NCI-H2196 (cell line): Measurements from ENCODE around the gene CLINT1.

Experiments
- DNase-seq: peaks from one replicate; lab custom pipeline; 2025; ENCODE audit not compliant: unreplicated experiment; lab: John Stamatoyannopoulos, UW

Gene CLINT1

DNA sequence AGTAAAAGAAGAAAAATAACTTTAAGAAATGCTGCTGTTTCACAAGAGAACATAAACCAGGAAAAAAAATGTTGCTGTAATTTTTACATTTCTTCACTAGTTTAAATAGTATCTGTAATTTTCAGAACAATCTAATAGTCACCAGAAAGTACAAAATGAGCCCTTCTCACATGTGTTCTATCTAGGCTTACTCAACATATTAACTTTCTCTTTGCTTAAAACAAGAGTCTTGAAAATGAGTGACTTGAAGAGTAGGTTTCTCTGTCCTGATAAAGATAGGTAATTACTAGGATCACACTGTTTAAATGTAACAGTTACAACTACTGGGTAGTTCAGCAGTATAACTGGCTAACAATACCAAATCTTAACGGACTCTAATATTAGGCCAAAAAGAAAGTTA, 37.5 kb downstream of the CLINT1 start:
- no peak for DNase-seq

DNA sequence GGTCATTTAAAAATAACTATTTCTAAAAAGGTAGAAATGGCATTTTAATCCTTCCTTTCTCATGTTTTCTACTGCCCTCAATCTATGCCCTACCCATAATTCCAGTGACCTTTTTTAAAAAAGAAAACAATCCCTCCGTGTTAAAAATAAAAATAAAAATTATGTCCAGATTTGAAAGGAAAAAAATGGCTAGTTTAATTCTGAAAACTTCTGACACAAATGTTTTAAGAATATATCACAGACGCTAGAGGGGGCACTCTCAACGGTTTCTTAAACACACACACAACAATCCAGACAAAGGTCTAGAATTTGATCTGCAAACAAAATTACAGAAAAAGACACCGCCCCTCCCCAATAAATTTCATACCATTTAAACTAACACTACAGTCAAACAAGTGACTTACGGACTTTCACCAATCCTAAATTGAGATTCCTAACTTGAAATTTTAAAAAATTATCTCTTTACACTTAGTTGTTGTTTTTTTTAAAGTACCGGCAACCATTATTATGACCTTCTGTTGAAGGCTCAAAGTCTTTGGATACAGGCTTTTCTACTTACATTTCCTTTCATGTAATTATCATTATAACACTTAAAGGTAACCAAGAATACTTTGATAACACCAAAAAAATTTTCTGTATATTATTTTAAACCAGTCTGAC, 38.2 kb downstream of the CLINT1 start:
- DNase-seq = no peak

DNA sequence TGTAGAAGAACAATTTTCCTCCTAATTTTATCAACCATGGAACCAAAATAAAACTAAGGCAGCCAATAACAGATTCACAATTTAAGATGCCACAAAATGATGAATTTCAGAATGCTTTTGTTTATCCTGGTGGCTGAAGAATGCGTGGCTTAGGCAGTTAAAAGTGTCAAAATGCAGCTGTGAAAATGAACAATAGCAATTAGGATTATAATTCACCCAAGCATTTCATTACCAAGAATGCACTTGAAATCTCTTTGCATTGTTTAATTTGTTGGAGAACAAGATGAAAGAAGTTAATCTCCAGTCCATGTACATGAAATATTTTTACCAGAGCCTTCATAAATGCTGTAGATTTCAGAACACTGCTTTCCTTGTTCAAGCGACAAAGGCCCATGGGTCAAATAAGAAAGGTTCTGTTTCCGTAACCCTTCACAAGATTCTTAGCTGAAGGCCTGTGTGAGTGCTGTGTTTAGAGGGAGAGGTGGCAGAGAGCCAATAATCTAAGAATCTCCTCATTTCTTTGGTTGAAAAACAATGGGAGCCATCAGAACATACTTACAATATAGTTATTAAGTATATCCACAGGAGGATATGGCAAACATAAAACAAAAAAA, 39.3 kb downstream of the CLINT1 start:
- DNase-seq = no peak

DNA sequence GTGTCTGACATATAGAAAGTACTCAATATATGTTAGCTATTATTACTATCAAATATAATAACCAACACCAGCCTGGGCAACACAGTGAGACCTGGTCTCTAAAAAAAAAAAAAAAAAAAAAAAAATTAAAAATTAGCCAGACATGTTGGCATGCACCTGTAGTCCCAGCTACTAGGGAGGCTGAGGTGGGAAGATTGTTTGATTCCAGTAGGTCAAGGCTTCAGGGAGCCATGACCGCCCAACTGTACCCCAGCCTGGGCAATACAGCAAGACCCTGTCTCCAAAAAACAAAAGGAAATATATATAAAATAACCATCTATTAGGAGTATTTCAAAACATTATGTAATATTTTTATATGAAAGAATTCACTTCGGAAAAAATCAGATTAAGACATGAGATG, 40.6 kb downstream of the CLINT1 start:
- no peak for DNase-seq

DNA sequence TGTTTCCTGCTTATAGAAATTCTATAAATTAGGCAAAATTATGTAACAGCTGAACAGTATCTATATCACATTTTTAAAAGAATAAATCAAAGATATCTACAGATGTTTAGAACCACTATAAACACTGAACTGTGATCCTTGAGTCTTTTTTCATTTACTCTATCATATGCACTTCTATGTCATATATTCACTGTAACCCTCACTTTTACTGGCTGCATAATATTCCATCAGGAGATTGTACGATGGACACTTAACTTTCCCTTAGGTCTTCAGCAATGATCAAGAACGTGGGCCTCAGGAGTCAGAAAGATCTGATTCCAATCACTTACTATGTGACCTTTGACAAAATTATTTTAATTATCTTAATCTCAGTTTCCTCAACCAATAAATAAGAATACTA, 41.0 kb downstream of the CLINT1 start:
- DNase-seq = no peak

DNA sequence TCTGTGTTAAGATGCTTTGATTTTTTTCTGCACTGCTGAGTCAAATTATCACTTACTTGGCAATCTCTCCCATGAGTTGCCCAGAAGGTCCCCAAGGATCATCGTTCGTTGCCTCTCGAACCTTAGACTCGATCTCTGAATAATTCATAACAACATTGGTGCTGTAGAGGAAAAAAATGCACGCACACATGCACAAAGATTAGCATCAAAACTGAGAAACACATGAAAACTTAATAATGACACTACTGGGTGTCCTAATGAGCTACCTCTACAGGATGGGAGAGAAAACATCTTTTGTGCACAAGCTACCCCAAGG, 41.6 kb downstream of the CLINT1 start:
- DNase-seq = no peak

DNA sequence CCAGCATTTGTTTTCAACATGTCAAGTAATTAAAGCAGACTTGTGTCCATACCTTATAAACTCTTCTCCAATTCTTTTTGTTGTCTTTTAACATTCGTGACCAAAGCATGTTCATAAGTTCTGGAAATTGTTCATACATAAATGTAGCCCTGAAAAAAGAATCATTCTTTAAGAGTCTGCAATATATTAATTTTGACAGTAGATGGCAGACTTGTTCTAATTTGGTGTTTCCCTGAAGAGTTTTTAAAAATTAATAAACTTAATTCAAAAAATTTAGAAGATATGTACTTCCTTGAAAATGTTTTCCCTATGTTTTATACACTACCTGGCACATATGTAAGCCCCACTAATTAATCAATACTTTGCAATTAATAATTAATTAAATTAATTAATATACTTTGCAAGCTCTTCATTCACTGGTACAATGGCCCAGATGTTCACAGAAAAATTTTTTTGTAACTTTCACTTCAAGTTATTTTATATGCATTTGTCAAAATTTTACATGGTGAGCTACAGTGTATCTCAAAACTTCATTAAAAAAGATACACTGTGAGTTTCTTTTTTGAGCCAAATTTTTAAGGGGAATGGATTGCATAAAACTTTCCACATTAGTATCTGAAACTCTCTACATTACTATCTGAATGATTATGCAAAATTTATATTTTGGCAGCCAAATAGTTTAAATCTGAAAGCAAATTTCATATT, 42.1 kb downstream of the CLINT1 start:
- peak; percentile 30 for DNase-seq

DNA sequence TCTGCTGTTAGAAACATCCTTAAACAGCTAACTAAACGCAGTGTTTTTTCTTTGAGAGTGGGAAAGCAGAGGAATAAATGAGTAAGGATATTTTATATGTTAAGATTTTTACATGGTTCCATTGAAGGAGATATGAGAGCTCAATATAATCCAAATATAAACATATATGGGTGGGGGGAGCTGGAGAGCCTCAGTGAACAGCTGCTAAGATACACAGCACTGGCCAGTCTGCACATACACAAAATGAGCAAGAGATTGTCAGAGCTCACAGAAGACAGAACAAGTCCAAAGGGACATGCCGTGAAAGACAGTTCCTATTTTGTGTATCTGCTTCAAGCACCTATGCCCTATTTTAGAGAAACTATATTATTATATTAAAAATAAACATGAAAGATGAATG, 46.9 kb downstream of the CLINT1 start:
- DNase-seq = no peak

DNA sequence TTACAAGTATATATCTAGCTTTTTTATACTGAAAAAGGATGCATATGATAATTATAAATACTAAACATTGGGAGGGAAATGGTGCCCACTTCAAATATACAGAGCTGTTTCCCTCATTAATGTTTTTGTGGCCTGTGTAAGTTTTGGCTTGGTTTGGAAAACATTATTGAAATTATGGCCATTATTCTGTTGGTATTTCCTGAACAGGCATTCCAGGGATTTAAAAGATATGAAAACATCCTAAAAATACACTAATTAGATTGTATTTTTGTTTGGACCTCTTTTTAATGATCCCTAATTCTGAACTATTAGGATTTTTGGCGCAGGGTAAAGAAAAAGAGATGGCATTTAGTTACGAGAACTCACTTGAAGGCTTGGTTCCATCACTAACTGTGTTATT, 50.9 kb downstream of the CLINT1 start:
- DNase-seq = no peak

DNA sequence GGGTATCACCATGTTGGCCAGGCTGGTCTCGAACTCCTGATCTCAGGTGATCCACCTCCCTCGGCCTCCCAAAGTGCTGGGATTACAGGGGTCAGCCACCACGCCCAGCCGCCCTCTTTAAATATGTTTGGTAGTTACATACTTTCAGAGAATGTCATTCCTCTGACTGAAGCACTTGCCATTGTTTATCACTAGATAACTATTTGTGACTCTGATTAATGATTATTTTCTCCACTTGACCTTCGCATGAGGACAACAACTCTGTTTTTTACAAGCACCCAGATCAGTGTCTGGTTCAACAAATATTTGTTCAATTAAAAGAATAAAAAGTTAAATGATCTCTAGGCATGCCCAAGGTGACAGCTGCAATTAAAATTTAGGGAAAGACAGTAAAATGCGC, 56.2 kb downstream of the CLINT1 start:
- DNase-seq = no peak

DNA sequence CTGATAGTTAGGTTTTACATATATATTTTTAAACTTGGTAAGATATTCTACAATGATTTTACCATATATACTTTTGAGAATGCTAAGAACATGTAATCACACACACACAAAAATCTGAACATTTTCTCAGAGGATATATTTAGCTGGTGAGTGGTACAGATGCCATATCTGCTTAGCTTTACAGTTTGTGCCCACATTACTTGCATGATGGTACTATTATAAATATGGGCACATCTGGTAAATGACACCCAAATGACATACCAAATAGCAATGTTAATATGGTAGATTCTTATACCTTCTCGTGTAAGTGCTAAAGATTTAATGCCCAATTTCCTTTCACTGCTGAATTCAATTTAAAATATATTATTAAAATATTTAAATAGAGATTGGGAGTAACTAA, 58.8 kb downstream of the CLINT1 start:
- DNase-seq = no peak

DNA sequence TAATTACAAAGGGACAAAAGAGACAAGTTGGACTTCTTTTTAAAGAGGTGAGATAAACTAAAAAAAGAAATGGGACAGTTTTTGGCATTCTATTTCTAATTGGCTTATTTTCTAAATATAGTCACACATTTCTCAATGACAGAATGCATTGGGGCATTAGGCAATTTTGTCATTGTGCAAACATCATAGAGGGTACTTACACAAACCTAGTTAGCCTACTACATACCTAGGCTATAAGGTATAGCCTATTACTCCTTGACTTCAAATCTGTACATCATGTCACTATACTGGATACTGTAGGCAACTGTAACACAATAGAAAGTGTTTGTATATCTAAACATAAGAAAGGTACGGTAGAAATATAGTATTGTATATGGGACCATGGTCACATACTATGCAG, 59.4 kb downstream of the CLINT1 start:
- DNase-seq = no peak

DNA sequence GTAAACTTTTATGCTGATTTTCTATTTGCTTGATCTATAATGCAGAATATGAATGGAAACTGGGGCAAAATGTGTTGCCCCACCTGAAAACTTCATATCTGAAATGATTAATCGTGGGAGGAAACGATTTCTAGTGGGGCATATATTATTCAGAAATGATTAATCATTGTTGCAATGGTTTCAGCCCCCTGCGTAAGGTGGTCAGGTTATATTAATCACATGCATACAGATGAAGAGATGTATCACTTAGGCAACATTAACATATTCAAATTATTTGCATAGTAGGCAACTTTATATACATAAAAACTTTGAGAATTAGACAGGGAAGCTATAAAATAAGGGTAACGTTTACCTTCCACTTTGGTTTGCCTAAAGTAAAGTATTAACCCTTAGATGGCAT, 65.6 kb downstream of the CLINT1 start:
- DNase-seq = no peak

DNA sequence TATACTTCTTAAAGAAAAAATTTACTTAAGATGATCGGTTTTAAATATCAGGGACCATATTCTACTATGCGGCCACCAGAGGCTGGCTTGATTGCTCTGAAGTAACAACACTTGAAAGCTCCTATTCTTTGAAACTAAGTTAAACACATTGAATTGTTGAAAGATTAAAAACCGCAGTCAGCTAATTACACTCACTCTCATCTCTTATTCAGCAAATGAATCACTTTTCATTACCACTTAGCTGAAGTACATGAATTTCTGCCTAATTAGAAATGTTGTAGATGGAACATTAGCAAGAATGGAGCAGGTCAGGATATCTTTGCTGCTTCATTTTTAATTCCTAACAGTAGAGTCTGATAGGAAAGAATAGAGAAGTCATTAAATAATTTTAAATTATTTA, 73.1 kb downstream of the CLINT1 start:
- DNase-seq = no peak

DNA sequence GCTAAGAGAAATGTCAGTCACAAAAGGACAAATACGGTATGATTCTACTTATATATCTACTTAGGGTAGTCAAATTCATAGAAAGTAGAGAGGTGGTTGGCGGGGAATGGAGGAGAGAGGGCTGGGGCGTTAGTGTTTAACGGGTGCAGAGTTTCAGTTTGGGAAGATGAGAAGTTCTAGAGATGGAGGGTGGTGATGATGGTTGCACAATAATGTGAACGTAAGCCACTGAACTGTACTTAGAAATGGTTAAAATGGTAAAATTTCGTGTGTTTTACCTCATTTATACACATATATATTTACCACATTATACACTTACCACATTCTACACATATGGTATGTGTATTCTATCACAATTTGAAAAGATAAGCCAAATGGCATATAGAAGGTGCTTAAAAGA, 79.7 kb downstream of the CLINT1 start:
- DNase-seq = no peak

DNA sequence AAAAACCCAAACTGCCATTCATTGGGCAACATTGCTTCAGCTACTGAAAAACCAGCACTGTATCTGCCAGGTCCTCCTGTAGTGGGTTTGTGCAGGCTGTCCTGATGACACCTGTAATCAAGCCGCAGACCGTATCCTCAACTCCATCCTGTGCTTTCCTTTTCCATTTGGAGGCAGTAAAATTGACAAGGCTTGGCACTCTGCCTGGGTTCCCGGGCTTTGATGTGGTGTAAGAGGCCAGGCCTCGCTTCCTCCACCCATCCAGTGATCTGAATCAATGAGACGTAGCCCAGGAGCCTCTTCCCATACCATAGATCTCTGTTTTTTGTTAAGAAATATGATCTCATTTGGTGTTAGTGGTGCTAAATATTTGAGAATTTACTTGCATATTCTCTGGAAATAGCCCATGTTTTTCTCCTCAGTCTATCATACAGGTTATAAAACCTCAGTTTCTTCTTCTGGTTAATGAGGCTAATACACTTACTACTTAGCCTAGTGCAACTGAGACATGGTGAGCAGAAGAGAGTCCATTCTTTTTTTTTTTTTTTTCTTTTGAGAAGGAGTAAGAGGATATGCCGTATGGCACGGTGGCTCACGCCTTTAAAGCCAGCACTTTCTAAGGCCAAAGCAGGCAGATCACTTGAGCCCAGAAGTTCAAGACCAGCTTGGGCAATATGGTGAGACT, 80.7 kb downstream of the CLINT1 start:
- peak; percentile 78 for DNase-seq

DNA sequence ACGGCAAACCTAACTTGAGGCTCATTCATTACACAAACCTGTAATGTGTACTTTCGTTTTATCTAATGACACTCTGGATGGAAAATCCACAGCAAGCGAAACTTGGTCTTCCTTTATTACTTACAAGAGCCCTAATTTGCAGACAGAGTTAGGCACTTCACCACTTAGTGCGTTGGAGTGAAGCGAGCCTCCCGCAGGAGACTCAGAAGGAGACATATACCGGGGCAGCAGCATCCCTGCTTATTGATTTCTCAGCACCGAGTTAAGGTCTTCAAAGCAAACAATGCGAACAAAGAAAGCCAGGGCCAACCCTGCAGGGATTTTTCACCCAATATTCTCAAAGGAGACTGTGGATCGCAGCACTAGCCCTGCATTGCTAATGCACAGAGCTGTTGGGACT, 86.8 kb downstream of the CLINT1 start:
- no peak for DNase-seq

DNA sequence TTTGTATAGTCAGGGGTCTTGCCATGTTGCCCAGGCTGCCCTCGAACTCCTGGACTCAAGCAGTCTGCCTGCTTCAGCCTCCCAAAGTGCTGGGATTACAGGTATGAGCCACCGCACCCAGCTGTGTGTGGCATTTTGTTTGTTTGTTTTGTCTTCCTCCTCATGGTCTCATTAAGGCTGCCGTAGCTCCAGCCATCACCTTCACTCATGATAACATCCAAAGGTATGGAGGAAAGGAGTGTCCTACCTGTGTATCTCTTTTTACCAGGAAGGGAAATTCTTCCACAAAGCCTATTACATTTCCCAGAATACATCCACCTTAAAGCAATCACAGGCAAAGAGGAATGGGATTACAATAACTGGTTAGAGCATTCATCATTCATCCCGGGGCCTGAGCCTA, 88.3 kb downstream of the CLINT1 start:
- DNase-seq = no peak

DNA sequence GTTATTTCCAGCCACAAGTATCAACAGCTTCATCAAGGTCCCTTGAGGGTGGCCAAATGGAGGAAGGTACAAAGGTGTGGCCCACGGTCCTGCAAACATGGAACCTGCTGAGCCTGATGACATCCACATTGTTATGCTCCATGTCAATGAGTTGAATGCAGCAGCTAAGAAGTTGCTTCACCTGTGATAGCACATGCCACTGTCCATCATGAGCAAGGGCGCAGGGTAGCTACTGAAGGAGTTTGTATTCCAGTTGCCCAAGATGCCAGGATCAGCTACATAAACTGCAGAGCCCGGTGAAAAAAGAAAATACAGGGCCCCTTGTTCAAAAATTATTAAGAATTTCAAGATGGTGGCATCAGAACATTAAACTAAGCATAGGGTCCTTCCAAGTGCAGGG, 91.3 kb downstream of the CLINT1 start:
- no peak for DNase-seq

DNA sequence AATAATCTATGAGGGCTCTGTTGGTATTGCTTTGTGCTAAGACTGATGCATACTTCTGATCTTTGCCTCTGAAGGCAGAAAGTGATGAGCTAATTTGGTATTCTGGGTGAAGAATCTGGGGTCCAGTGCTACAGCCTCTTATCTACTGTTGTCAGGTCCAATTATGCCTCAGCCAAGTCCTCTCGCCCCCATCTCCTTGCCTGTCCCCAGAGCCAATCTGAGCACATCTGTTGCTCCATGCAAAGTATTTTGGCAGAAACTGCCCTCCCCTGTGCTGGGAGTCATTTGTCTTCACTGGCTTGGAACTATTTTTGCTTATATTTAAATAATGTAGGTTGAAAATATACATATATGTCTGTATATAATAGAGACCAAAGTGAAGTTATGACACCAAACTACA, 92.0 kb downstream of the CLINT1 start:
- no peak for DNase-seq

DNA sequence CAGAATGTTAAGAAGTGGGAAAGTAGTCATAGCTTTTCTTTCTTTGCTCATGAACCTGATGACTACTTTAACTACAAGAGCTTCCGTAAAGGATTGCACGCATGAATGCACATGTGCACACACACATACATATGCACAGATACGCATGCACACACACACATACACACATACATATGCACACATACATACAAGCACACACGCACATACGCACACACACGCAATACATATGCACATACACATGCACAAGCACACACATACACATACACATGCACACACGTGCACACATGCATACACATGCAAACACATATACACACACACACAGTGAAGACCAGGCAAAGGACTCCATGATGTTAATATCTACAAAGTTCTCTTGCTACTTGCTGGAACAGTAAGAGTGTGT, 92.5 kb downstream of the CLINT1 start:
- no peak for DNase-seq

DNA sequence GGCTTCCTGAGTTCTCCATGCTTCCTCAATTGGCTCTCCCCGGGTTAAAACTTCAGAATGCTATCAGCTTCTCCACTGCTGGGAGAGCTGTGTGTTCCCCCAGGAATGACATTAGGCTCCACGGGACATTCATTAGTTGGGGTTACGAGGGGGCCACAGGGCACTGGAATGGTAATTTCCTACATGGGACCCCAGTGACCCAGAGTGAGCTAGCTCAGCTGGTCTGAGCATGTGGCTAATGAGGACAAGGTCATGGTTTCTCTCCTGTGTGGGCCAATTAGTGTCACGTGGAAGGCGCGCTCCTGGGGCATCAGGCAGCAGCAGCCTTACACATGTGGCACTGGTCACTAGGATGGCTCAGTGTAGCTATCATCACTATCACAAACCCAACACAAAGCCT, 94.4 kb downstream of the CLINT1 start:
- no peak for DNase-seq
